MV-4-11 (cell line): Measurements from ENCODE around the gene TTC23L.
A peak's percentile ranks its signal among the peaks of the same experiment; 100 is the strongest.
"Not testable (repeated sequence)": the region's sequence is repeated elsewhere in the genome, so short reads cannot be mapped to it uniquely, and the experiment has no call there.

Experiments used
- DNase-seq: peaks from one replicate; lab custom pipeline; 2025; lab: John Stamatoyannopoulos, UW

TTC23L gene

GRCh38 chr5:34876275-34876674, 37.3 kb downstream of the TTC23L start:
- DNase-seq = no peak

DNA sequence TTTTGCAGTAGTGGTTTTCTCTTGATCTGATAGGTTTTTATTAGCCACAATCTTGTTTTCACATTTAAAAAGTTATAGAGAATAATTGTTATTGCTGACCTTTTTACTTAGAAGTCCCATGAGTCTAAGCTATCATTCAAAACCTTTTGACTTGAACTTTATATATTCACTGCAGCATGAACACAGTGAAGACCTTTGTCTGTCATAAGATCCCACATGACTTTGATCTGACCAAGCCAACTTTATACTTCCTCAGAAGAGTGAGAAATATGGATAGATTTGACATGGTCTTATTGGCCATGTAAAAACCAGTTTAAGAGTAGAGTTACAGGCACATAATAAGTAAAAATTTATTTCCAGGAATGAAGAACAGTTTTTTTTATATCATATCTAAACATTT, 42.3 kb downstream of the TTC23L start:
- no peak for DNase-seq

DNA sequence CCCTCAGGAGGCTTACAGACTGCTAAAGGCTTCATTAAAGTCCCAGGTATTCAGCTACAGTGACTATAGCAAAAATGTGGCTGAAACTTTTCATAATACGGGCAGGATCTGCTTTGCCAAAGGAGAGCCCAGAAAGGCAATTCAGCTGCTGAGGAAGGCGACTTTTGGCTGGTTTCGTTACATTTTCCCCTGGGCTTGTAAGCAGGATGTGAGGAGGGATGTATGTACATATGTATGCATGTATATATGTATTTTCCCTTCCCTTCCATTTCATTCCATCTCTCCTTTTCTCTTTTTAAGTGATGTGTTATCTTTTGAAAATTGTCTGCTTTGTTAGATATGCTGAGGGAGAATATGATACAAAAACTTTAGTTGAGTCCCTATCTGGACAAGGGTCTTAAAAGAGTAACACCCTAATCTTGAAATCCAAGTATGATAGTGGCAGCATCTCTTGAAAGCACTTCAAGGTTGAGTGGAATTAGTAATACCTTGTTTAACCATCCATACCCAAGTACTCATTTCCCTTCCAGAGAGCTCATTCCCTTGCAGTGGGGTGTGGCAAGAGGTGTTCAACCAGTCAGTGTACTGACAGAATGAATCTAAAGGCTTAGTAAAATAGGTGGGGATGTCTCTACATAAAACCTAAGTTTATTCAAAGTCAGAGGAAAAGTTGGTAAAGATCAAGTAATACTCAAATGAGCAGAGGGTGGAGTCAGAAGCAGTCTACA, 47.6 kb downstream of the TTC23L start:
- no peak for DNase-seq

DNA sequence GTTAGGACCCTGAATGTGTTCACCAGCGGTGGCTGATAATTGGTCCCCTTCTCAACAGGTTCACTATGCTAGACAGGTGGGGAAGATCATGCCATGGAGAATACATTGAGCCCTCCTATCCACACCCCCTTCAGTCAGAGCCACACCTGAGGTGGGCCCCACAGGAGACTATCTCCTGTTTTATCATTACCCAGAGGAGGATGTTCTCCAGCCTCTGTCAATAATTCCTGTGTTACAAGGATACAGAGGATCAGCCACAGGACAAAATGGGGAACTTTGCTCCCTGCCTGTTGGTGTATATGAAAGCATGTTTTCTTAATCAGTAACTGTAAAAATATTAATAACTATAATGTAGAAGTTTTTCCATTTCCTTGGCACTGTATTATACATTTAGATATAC, 50.4 kb downstream of the TTC23L start:
- no peak for DNase-seq

DNA sequence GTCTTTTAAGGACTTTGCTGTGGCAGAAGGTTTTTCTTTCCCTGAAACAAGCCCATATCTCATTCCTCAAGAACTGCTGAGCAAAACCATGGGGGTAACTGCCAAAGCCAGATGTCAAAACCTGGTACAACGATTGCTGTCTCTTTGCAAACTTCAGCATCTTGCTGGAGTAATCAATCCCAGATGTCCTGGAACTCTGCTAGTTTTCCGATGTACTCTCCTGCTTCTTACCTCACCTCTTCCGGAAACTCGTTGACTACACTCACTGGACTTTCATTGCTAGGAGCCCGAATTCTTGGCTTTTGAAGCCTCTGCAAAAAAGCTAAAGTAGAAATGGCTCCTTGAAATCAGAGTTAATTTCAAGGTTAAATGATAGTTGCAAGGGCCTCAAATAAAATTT, 53.0 kb downstream of the TTC23L start:
- no peak for DNase-seq

- DNase-seq = no peak
Observed at GRCh38 chr5:34892414-34892813, 53.5 kb downstream of the TTC23L start.

GRCh38 chr5:34894716-34895115, 55.8 kb downstream of the TTC23L start:
- DNase-seq = no peak

DNA sequence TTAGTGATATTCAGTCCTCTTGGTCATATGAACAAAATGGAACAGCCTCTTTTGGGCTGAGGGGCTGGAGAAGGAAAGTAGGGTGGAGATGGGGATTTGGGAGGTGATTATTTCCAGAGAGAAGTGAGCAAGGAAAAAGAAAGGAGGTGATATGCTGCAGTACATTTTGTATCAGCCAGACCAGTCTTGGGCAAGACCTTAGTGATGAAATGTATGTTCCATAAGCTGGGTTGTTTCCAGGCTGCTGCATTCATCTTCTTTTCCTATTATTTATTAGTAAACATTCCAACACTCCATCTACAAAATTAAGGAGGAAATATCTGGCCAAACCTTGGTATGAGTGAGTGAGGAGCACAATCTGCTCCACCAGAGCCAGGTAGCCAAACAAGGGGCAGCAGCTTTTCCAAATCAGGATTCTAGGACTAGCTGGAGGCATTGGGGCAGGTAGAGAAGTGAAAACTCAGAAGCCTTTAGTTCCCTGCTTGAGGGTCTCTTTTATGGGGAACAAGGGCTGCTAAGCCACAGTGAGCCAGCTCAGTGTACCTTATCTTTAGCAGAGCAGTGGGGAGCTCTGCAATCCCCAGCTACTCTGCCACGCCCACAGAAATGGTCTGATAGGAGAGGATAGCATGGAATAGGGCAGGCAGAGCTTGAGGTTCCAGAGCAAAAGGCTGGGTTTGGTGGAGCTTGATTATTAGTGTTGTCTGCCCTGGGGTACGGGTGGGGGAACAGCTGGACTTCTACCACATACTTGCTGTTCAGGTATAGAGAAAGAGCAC, 56.9 kb downstream of the TTC23L start:
- DNase-seq = no peak

DNA sequence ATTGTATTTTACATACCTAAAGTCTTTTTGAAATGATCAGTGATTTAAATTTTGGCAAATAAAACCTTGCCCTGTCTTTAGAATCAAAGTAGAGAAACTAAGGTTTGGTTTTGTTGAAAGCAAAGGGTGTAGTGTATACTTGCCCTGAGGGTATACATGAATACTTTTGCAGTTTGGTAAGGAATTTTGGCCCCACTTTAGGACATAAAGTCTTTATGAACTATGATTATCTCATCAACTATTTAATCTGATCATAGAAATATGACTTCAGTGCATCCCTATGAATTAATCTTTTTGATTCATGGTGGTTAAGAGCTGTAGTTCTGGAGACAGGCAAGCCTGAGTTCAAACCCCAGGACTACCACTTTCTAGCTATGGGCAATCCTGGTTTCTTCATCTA, 58.7 kb downstream of the TTC23L start:
- no peak for DNase-seq

GRCh38 chr5:34898258-34898895, 59.4 kb downstream of the TTC23L start:
- DNase-seq = peak; percentile 52

DNA sequence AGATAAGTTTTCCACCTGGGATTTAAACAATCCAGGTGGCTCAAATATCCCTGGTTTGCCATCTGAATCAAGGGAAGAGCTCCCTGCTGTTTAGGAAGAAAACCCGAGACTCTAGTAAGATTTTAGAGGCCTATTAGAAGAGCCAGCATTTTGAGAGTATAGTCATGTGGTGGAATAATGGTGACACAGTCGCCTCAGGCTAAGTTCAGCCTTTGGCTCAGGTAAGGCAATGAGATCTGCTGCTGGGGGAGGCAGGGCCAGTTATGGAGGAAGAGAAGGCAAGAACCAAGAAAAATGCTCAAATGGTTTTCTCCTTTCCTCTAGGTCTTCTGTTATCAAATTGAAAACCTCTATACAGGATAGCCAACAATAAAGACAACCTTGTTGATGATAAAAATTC, 60.1 kb downstream of the TTC23L start:
- no peak for DNase-seq

- DNase-seq = no peak
Observed at GRCh38 chr5:34900652-34901051, 61.7 kb downstream of the TTC23L start.

GRCh38 chr5:34903260-34903659, 64.3 kb downstream of the TTC23L start:
- DNase-seq = no peak

GRCh38 chr5:34905564-34905963, 66.6 kb downstream of the TTC23L start:
- DNase-seq = no peak

DNA sequence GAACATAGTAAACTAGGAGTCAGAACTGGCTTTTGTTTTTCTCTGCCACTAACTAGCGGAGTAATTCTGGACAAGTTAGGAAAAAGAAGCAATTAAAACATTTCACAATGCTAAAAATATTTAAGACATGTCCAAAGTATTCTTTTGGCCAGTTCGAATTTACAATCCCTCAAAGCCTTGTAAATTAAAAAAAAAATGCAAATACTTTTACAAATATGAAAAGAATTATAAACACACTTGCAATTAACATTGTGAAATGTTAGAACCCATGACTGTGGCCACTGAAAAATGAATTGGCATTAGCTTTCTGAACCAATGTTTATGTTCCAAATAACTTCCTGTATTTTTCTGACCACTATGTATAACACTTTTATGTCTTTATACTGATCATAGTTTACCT, 74.1 kb downstream of the TTC23L start:
- no peak for DNase-seq

GRCh38 chr5:34914671-34915138, 75.7 kb downstream of the TTC23L start:
- no peak for DNase-seq

GRCh38 chr5:34915139-34915855, 76.3 kb downstream of the TTC23L start, which contains the start of the genes BRIX1 and RAD1:
BRIX1 (plus strand) TSS chr5:34915711; CDS start chr5:34915739, 28 bp downstream.
RAD1 (minus strand) TSS chr5:34915504; CDS start chr5:34914892, 612 bp downstream.
- peak; percentile 94 for DNase-seq

DNA sequence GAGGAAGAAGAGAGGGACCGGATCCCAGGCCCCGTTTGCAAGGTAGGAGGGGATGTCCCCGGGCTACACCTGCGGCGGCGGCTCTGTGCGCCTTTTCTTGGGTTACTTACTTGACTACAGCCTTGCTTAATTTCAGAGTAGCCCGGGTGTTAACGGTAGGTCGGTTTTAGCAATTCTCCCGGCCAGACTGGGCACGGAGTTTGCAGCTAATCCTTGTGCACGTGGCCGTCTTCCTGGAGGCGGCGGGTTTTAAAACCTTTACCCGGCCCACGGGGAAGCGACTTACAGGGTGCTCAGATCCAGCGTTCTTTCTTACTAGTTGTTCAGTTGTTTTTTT, 76.9 kb downstream of the TTC23L start:
- DNase-seq = no peak

DNA sequence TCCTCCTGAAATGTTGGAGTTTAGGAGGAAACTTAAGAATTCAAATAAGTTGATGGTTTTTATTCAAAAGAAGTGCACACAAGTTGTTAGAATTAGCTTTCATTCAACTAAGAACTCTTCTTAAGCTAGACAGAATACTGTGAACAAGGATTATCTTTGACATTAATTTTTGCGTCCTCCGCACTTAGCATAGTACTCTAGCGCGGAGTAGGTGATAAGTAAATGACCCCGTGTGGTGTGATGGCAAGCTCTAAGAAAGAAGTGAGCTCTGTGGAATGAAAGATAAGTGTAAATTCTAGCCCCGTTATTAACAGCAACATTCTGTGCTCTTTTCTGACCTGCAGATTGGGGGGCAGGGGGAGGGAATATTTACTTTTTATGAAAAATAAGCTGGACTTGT, 77.6 kb downstream of the TTC23L start:
- DNase-seq = no peak

DNA sequence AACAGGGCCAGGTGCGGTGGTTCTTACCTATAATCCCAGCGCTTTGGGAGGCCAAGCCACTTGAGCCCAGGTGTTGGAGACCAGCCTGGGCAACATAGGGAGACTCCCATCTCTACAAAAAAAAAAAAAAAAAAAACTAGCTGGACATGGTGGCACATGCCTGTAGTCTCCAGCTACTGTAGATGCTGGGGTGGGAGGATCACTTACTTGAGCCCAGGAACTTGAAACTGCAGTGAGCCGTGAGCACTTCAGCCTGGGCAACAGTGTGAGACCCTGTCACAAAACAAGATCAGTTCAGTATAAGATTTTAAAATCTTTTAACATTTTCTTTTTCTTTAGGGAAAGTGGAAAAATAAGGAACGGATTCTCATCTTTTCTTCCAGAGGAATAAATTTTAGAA, 79.1 kb downstream of the TTC23L start:
- DNase-seq = no peak

GRCh38 chr5:34919077-34919476, 80.1 kb downstream of the TTC23L start:
- no peak for DNase-seq

GRCh38 chr5:34923256-34923655, 84.3 kb downstream of the TTC23L start:
- DNase-seq = not testable (repeated sequence)
